GM23338 (cell line): ENCODE results near the gene OR2H1. TPM values are rescaled to one million over a fixed set of nuclear protein-coding genes. Genes with fewer than 3 reads are reported as not detected.

Experiments used
- ATAC-seq: fragments of 200-7000 bp; cut with Tn5 transposase; 3 replicates; pipeline ENCODE4 v1.9.1; 2020
- DNase-seq: peaks from one replicate; pipeline ENCODE4 v3.0.0-alpha.2; 2015; ENCODE audit warnings: low spot score
- H2AFZ ChIP-seq: fragments of 200-600 bp; sonication (generic); 2 replicates; pipeline ENCODE4 v1.8.0; 2016; ENCODE audit warnings: antibody characterized with exemption, mild to moderate bottlenecking, moderate library complexity
- H3F3A ChIP-seq: fragments of 200-600 bp; sonication (generic); replicated peaks from 2 replicates; pipeline ENCODE4 v1.8.0; 2017; ENCODE audit warnings: antibody characterized with exemption, mixed run types, low read depth
- H3K27ac ChIP-seq: fragments of 200-600 bp; sonication (generic); 2 replicates; pipeline ENCODE4 v1.6.1; 2016; ENCODE audit warnings: low read depth
- H3K27me3 ChIP-seq: fragments of 200-600 bp; sonication (generic); 2 replicates; pipeline ENCODE4 v1.8.0; 2016; ENCODE audit warnings: mild to moderate bottlenecking, mixed run types, moderate library complexity; ENCODE audit not compliant: insufficient read depth
- H3K36me3 ChIP-seq: fragments of 200-600 bp; sonication (generic); 2 replicates; pipeline ENCODE4 v1.8.0; 2016; ENCODE audit warnings: mild to moderate bottlenecking; ENCODE audit not compliant: insufficient read depth
- H3K4me1 ChIP-seq: fragments of 200-600 bp; sonication (generic); 2 replicates; pipeline ENCODE4 v1.8.0; 2016; ENCODE audit warnings: mild to moderate bottlenecking, moderate library complexity; ENCODE audit not compliant: insufficient read depth
- H3K4me2 ChIP-seq: fragments of 200-600 bp; sonication (generic); 2 replicates; pipeline ENCODE4 v1.7.1; 2017; ENCODE audit warnings: mixed run types
- H3K4me3 ChIP-seq: fragments of 200-600 bp; sonication (generic); 2 replicates; pipeline ENCODE4 v1.6.1; 2016; ENCODE audit warnings: mixed run types
- H3K79me2 ChIP-seq: fragments of 200-600 bp; sonication (generic); replicated peaks from 2 replicates; pipeline ENCODE4 v1.8.0; 2017; ENCODE audit warnings: mild to moderate bottlenecking; ENCODE audit not compliant: insufficient read depth
- H3K9me2 ChIP-seq: fragments of 200-600 bp; sonication (generic); 2 replicates; pipeline ENCODE4 v1.8.0; 2017; ENCODE audit not compliant: insufficient read depth
- H4K20me1 ChIP-seq: fragments of 200-600 bp; sonication (generic); replicated peaks from 2 replicates; pipeline ENCODE4 v1.8.0; 2017; ENCODE audit warnings: mild to moderate bottlenecking; ENCODE audit not compliant: insufficient read depth
- H3K27ac Mint-ChIP-seq: 2 replicates; pipeline ENCODE4 v1.8.0; 2020; ENCODE audit warnings: inconsistent platforms, mild to moderate bottlenecking, moderate library complexity, mixed read lengths
- H3K27me3 Mint-ChIP-seq: 3 replicates; pipeline ENCODE4 v1.8.0; 2022; ENCODE audit warnings: low read depth, mild to moderate bottlenecking, moderate library complexity, mixed read lengths, inconsistent platforms; ENCODE audit not compliant: insufficient read depth, poor library complexity
- H3K36me3 Mint-ChIP-seq: 3 replicates; pipeline ENCODE4 v1.8.0; 2021; ENCODE audit warnings: low read depth, mild to moderate bottlenecking, inconsistent platforms, moderate library complexity, mixed read lengths
- H3K4me1 Mint-ChIP-seq: 3 replicates; pipeline ENCODE4 v1.8.0; 2020; ENCODE audit warnings: mild to moderate bottlenecking, inconsistent platforms, mixed read lengths
- H3K4me3 Mint-ChIP-seq: 3 replicates; pipeline ENCODE4 v1.8.0; 2021; ENCODE audit warnings: moderate library complexity, mild to moderate bottlenecking, inconsistent platforms, mixed read lengths
- H3K9me3 Mint-ChIP-seq: 3 replicates; pipeline ENCODE4 v1.8.0; 2020; ENCODE audit warnings: moderate library complexity, mild to moderate bottlenecking, inconsistent platforms, mixed read lengths
- CREB1 ChIP-seq: fragments of 250-450 bp; sonication (Bioruptor Pico); IDR thresholded peaks from 2 replicates; pipeline ENCODE4 v1.5.0; 2020; ENCODE audit warnings: low read depth, mild to moderate bottlenecking, moderate library complexity
- EZH2 ChIP-seq: fragments of 200-600 bp; sonication (generic); IDR thresholded peaks from one replicate; pipeline ENCODE4 v1.8.0; 2017; ENCODE audit warnings: antibody characterized with exemption, mild to moderate bottlenecking, low read depth; ENCODE audit not compliant: unreplicated experiment
- EZH2phosphoT487 ChIP-seq: fragments of 200-600 bp; sonication (generic); IDR thresholded peaks from one replicate; pipeline ENCODE4 v1.8.1; 2018; ENCODE audit warnings: antibody characterized with exemption; ENCODE audit not compliant: unreplicated experiment
- JUNB ChIP-seq: IDR thresholded peaks from one replicate; pipeline ENCODE4 v1.6.1; 2016; ENCODE audit warnings: antibody characterized with exemption; ENCODE audit not compliant: unreplicated experiment
- NANOG ChIP-seq: IDR thresholded peaks from 2 replicates; pipeline ENCODE4 v1.6.1; 2016; ENCODE audit warnings: antibody characterized with exemption, borderline replicate concordance
- POLR2AphosphoS5 ChIP-seq: IDR thresholded peaks from 2 replicates; pipeline ENCODE4 v1.6.1; 2016; ENCODE audit warnings: antibody characterized with exemption, low read depth
- STAT1 ChIP-seq: IDR thresholded peaks from one replicate; pipeline ENCODE4 v1.6.1; 2016; ENCODE audit warnings: antibody characterized with exemption; ENCODE audit not compliant: unreplicated experiment
- ZNF114 ChIP-seq: fragments of 250-450 bp; sonication (Bioruptor Pico); IDR thresholded peaks from 2 replicates; pipeline ENCODE4 v1.5.0; 2020; ENCODE audit warnings: mild to moderate bottlenecking, moderate library complexity
- ZNF331 ChIP-seq: fragments of 250-450 bp; sonication (Bioruptor Pico); IDR thresholded peaks from 2 replicates; pipeline ENCODE4 v1.5.0; 2020; ENCODE audit warnings: low read depth, mild to moderate bottlenecking, moderate library complexity
- polyA plus RNA-seq: library from polyadenylated mRNA; unstranded; fragments of >200 nt; fragmentation: Nextera tagmentation; extraction: Ambion mirVana; gene quantifications from 2 replicates; pipeline ENCODE4 v1.2.1, GENCODE V29; 2016
- total RNA-seq: library from RNA; depleted of rRNA; stranded (reverse); fragments of >200 nt; shearing (Covaris generic); gene quantifications from 2 replicates; pipeline ENCODE4 v1.2.3, GENCODE V29; 2014
- TF ChIP-seq, protein P1 (sequence below): IDR thresholded peaks from one replicate; pipeline ENCODE4 v1.6.1; 2018; ENCODE audit warnings: antibody characterized with exemption; ENCODE audit not compliant: unreplicated experiment
- TF ChIP-seq, protein P2 (sequence below), 2 experiments: fragments of 200-600 bp in 1 of 2; sonication (generic) in 1 of 2; conservative IDR thresholded peaks; 2 replicates each; pipeline versions ENCODE4 v1.5.1 to v1.6.1; 2016 to 2017; ENCODE audit warnings: antibody characterized with exemption in 2 of 2, low read depth in 2 of 2, mild to moderate bottlenecking in 2 of 2, moderate library complexity in 1 of 2

The OR2H1 gene
- total and polyA plus RNA-seq, 2 experiments from 2014 or later = not detected

DNA sequence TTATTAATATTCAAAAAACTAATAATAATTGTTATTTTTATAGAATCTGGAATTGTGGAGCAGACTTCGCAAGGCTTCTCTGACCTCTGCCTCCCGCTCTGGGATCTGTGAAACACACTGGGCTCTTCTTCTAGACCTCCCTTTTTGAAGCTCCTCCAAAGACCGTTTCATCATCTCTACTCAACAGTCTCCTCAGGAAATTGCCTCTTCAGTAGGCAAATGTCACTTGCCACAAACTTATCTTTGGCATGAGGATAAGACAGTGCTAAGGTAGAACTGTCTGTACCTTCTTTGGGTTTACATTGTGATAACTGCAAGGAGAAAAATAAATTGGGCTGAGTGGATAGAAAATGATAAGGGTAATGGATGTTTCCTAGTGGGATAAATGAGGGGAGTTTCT, 33.1 kb downstream of the OR2H1 start:
- peaks cover 5% of the 10 kb centered on the region for H3K4me1 Mint-ChIP-seq
- H3K9me3 Mint-ChIP-seq = no peaks in the 10 kb centered on the region
- Histone ChIP-seq H3K27ac (no peak overlapping the region), H3F3A (no peaks in the 10 kb centered on the region), H3K27me3 (no peaks in the 10 kb centered on the region), H3K79me2 (no peaks in the 10 kb centered on the region), H3K4me1 (no peaks in the 10 kb centered on the region), H3K9me2 (peaks cover 26% of the 10 kb centered on the region), H3K4me3 (no peak overlapping the region), H2AFZ (no peak overlapping the region), H3K4me2 (no peak overlapping the region), H3K36me3 (no peaks in the 10 kb centered on the region), H4K20me1 (no peaks in the 10 kb centered on the region)
- ATAC-seq (no peak), DNase-seq (no peak)
- no peak overlapping the region for H3K4me3 Mint-ChIP-seq
- H3K27me3 Mint-ChIP-seq = peaks cover 5% of the 10 kb centered on the region
- TF ChIP-seq ZNF331 (no peak), POLR2AphosphoS5 (no peak), EZH2phosphoT487 (no peak)
- TF ChIP-seq, protein P1, sequence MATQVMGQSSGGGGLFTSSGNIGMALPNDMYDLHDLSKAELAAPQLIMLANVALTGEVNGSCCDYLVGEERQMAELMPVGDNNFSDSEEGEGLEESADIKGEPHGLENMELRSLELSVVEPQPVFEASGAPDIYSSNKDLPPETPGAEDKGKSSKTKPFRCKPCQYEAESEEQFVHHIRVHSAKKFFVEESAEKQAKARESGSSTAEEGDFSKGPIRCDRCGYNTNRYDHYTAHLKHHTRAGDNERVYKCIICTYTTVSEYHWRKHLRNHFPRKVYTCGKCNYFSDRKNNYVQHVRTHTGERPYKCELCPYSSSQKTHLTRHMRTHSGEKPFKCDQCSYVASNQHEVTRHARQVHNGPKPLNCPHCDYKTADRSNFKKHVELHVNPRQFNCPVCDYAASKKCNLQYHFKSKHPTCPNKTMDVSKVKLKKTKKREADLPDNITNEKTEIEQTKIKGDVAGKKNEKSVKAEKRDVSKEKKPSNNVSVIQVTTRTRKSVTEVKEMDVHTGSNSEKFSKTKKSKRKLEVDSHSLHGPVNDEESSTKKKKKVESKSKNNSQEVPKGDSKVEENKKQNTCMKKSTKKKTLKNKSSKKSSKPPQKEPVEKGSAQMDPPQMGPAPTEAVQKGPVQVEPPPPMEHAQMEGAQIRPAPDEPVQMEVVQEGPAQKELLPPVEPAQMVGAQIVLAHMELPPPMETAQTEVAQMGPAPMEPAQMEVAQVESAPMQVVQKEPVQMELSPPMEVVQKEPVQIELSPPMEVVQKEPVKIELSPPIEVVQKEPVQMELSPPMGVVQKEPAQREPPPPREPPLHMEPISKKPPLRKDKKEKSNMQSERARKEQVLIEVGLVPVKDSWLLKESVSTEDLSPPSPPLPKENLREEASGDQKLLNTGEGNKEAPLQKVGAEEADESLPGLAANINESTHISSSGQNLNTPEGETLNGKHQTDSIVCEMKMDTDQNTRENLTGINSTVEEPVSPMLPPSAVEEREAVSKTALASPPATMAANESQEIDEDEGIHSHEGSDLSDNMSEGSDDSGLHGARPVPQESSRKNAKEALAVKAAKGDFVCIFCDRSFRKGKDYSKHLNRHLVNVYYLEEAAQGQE = no peak
- no peak overlapping the region for H3K27ac Mint-ChIP-seq
- H3K36me3 Mint-ChIP-seq = no peaks in the 10 kb centered on the region

DNA sequence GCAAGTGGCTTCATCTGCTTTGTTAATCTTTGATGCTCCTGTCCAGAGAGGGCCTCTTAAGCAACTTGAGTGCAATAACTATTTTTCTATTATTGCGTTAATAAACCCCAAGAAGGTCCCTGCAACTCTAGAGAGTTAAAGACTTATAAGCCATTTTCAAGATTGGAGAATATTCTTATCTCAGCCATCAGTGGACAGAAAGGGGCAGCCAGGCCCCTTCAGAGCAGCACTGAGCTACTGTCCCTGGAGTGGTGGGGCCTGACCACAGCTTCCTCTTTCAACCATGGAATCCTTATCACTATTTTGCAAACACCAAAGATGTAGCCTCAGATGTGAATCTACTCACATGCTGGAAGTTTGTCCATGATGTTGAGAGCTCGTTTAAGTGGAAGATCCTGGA, 33.6 kb downstream of the OR2H1 start:
- H3K27me3 ChIP-seq = no peaks in the 10 kb centered on the region
- no peaks in the 10 kb centered on the region for H4K20me1 ChIP-seq
- no peak for DNase-seq
- H3K9me2 ChIP-seq = peaks cover 26% of the 10 kb centered on the region
- peaks cover 5% of the 10 kb centered on the region for H3K27me3 Mint-ChIP-seq
- no peaks in the 10 kb centered on the region for H3K36me3 Mint-ChIP-seq
- peaks cover 5% of the 10 kb centered on the region for H3K4me1 Mint-ChIP-seq
- no peak overlapping the region for H3K27ac ChIP-seq
- no peaks in the 10 kb centered on the region for H3K9me3 Mint-ChIP-seq
- H3K4me3 Mint-ChIP-seq = no peak overlapping the region
- H3K36me3 ChIP-seq = no peaks in the 10 kb centered on the region
- no peak overlapping the region for H3K4me2 ChIP-seq
- H3K4me1 ChIP-seq = no peaks in the 10 kb centered on the region
- H3K4me3 ChIP-seq = no peak overlapping the region
- H3F3A ChIP-seq = no peaks in the 10 kb centered on the region
- no peak for ATAC-seq
- H2AFZ ChIP-seq = no peak overlapping the region
- H3K27ac Mint-ChIP-seq = no peak overlapping the region
- no peaks in the 10 kb centered on the region for H3K79me2 ChIP-seq
- TF ChIP-seq NANOG (no peak), EZH2 (no peak), POLR2AphosphoS5 (no peak), STAT1 (no peak), CREB1 (no peak), ZNF114 (CRISPR knock-in tag) (no peak), EZH2phosphoT487 (no peak), ZNF331 (no peak), JUNB (no peak)
- TF ChIP-seq, protein P2, sequence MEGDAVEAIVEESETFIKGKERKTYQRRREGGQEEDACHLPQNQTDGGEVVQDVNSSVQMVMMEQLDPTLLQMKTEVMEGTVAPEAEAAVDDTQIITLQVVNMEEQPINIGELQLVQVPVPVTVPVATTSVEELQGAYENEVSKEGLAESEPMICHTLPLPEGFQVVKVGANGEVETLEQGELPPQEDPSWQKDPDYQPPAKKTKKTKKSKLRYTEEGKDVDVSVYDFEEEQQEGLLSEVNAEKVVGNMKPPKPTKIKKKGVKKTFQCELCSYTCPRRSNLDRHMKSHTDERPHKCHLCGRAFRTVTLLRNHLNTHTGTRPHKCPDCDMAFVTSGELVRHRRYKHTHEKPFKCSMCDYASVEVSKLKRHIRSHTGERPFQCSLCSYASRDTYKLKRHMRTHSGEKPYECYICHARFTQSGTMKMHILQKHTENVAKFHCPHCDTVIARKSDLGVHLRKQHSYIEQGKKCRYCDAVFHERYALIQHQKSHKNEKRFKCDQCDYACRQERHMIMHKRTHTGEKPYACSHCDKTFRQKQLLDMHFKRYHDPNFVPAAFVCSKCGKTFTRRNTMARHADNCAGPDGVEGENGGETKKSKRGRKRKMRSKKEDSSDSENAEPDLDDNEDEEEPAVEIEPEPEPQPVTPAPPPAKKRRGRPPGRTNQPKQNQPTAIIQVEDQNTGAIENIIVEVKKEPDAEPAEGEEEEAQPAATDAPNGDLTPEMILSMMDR (conservative IDR thresholded peaks at IDR 0.05; ENCODE audit: low read depth in 2 of 2) = no peak
- TF ChIP-seq, protein P1 = no peak
